ENCODE results near the gene LCNL1. TPM values are rescaled to one million over a fixed set of nuclear protein-coding genes. Genes with fewer than 3 reads are reported as not detected.

The LCNL1 gene
- polyA plus RNA-seq, 1 donor (not counting 4 experiments of a cell fraction or from before 2014, with no cell fraction given) = not detected

- dilution Hi-C loops (cut with MboI; ENCODE audit: extremely low pct_ligation_motif_present, low sequenced_read_pairs) = no loop called here
- Histone ChIP-seq H2AFZ (ENCODE audit: control insufficient read depth, low read length) (no peak overlapping the region), H3K9me1 (ENCODE audit: control insufficient read depth, extremely low read depth, insufficient read depth, low read length) (no peaks in the 10 kb centered on the region), H4K20me1 (ENCODE audit: control insufficient read depth, extremely low read depth, insufficient read depth, low read length) (no peaks in the 10 kb centered on the region), H3K4me3 (ENCODE audit: control insufficient read depth in 2 of 3, extremely low read depth in 1 of 3, insufficient read depth in 2 of 3, low read depth in 1 of 3, low read length in 3 of 3) (no peak overlapping the region), H3K4me1 (ENCODE audit: control insufficient read depth, extremely low read depth, insufficient read depth, low read length) (no peaks in the 10 kb centered on the region), H3K9ac (ENCODE audit: control insufficient read depth, extremely low read depth, insufficient read depth, low read length) (no peak overlapping the region), H3K27ac (ENCODE audit: control insufficient read depth, insufficient read depth, low read length) (no peak overlapping the region), H3K79me2 (ENCODE audit: control insufficient read depth, insufficient read depth, low read length) (no peaks in the 10 kb centered on the region), H3K27me3 (ENCODE audit: control insufficient read depth, extremely low read depth, insufficient read depth, low read length) (peaks cover 5% of the 10 kb centered on the region), H3K36me3 (ENCODE audit: control insufficient read depth in 2 of 2, extremely low read depth in 1 of 2, insufficient read depth in 2 of 2, low read length in 2 of 2) (no peaks in the 10 kb centered on the region), H3K4me2 (ENCODE audit: control insufficient read depth, extremely low read depth, insufficient read depth, low read depth, low read length) (no peak overlapping the region), H3K9me3 (ENCODE audit: control insufficient read depth, low read depth, low read length) (no peaks in the 10 kb centered on the region)
- no peak for TF ChIP-seq EZH2 (IDR thresholded peaks at IDR 0.05; ENCODE audit: low read length)
- TF ChIP-seq, protein P1, sequence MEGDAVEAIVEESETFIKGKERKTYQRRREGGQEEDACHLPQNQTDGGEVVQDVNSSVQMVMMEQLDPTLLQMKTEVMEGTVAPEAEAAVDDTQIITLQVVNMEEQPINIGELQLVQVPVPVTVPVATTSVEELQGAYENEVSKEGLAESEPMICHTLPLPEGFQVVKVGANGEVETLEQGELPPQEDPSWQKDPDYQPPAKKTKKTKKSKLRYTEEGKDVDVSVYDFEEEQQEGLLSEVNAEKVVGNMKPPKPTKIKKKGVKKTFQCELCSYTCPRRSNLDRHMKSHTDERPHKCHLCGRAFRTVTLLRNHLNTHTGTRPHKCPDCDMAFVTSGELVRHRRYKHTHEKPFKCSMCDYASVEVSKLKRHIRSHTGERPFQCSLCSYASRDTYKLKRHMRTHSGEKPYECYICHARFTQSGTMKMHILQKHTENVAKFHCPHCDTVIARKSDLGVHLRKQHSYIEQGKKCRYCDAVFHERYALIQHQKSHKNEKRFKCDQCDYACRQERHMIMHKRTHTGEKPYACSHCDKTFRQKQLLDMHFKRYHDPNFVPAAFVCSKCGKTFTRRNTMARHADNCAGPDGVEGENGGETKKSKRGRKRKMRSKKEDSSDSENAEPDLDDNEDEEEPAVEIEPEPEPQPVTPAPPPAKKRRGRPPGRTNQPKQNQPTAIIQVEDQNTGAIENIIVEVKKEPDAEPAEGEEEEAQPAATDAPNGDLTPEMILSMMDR (optimal IDR thresholded peaks at IDR 0.05 in 1 of 3, IDR thresholded peaks at IDR 0.05 in 1 of 3, conservative IDR thresholded peaks at IDR 0.05 in 1 of 3; ENCODE audit: extremely low read depth in 1 of 3, insufficient read depth in 2 of 3, low read length in 3 of 3) = no peak
- DNase-seq (ENCODE audit: low read depth, low spot score) = no peak
- FAIRE-seq = no peak
Measured at GRCh38 chr9:137021568-137021978, 38.8 kb downstream of the LCNL1 start.

GRCh38 chr9:137021979-137022661 lies 39.3 kb downstream of the LCNL1 start:
- Histone ChIP-seq H3K4me2 (ENCODE audit: control insufficient read depth, extremely low read depth, insufficient read depth, low read depth, low read length) (peak overlapping the region; percentile 37), H3K4me1 (ENCODE audit: control insufficient read depth, extremely low read depth, insufficient read depth, low read length) (no peaks in the 10 kb centered on the region), H3K9me3 (ENCODE audit: control insufficient read depth, low read depth, low read length) (no peaks in the 10 kb centered on the region), H2AFZ (ENCODE audit: control insufficient read depth, low read length) (no peak overlapping the region), H3K4me3 (ENCODE audit: control insufficient read depth in 2 of 3, extremely low read depth in 1 of 3, insufficient read depth in 2 of 3, low read depth in 1 of 3, low read length in 3 of 3) (no peak overlapping the region), H4K20me1 (ENCODE audit: control insufficient read depth, extremely low read depth, insufficient read depth, low read length) (no peaks in the 10 kb centered on the region), H3K9me1 (ENCODE audit: control insufficient read depth, extremely low read depth, insufficient read depth, low read length) (no peaks in the 10 kb centered on the region), H3K27me3 (ENCODE audit: control insufficient read depth, extremely low read depth, insufficient read depth, low read length) (peaks cover 10% of the 10 kb centered on the region), H3K79me2 (ENCODE audit: control insufficient read depth, insufficient read depth, low read length) (no peaks in the 10 kb centered on the region), H3K9ac (ENCODE audit: control insufficient read depth, extremely low read depth, insufficient read depth, low read length) (no peak overlapping the region), H3K36me3 (ENCODE audit: control insufficient read depth in 2 of 2, extremely low read depth in 1 of 2, insufficient read depth in 2 of 2, low read length in 2 of 2) (no peaks in the 10 kb centered on the region), H3K27ac (ENCODE audit: control insufficient read depth, insufficient read depth, low read length) (no peak overlapping the region)
- DNase-seq (ENCODE audit: low read depth, low spot score) (peak; percentile 84), FAIRE-seq (peak; percentile 9)
- dilution Hi-C loops (cut with MboI; ENCODE audit: extremely low pct_ligation_motif_present, low sequenced_read_pairs) = no loop called here
- no peak for TF ChIP-seq EZH2 (IDR thresholded peaks at IDR 0.05; ENCODE audit: low read length)
- TF ChIP-seq, protein P1 (optimal IDR thresholded peaks at IDR 0.05 in 1 of 3, IDR thresholded peaks at IDR 0.05 in 1 of 3, conservative IDR thresholded peaks at IDR 0.05 in 1 of 3; ENCODE audit: extremely low read depth in 1 of 3, insufficient read depth in 2 of 3, low read length in 3 of 3) = no peak
